Measurements from ENCODE around the gene ZSWIM4. TPM values are rescaled to one million over a fixed set of nuclear protein-coding genes. Genes with fewer than 3 reads are reported as not detected.
A peak's percentile ranks its signal among the peaks of the same experiment; 100 is the strongest.
"Not testable (repeated sequence)": the region's sequence is repeated elsewhere in the genome, so short reads cannot be mapped to it uniquely, and the experiment has no call there.

Gene ZSWIM4
- 21.5 to 23.6 TPM (median 22.7 TPM) in 3 replicates for total RNA-seq

- H3K4me3 Mint-ChIP-seq = peak within 1 kb of the TSS; percentile 99
- H3K27ac Mint-ChIP-seq = peak within 1 kb of the TSS; percentile 100
- H3K27me3 Mint-ChIP-seq (ENCODE audit: low read depth) = no peaks in the 10 kb centered on the region
- DNase-seq (ENCODE audit: low spot score in 2 of 2, unreplicated experiment in 2 of 2) = peak; percentile 97
- peaks cover 24% of the 10 kb centered on the region for H3K4me1 Mint-ChIP-seq
- TF ChIP-seq CTCF (IDR thresholded peaks at IDR 0.05; ENCODE audit: unreplicated experiment) = no peak
- peaks cover 3% of the 10 kb centered on the region for H3K36me3 Mint-ChIP-seq
- H3K9me3 Mint-ChIP-seq = no peaks in the 10 kb centered on the region
Measured at GRCh38 chr19:13794757-13795589, at the start of gene ZSWIM4. Gene ZSWIM4, plus strand, starts transcription at chr19:13795443. Its CDS starts 206 bp downstream, at chr19:13795649.

DNA sequence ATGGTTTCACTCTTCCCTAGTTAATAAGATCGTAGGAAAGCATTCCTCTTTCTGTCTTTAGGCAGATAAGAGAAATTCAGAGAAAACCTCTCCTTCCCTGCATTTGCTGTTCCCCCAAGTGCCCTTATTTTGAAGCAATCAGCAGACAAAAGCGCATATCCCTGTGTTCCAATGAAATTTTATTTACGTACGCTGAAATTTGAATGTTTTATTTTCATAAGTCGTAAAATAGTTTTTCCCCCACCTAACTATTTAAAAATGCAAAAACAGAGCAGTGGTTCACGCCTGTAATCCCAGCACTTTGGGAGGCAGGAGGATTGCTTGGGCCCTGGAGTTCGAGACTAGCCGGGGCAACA, 48.2 kb upstream of the ZSWIM4 start:
- H3K27ac Mint-ChIP-seq = peak overlapping the region; percentile 59
- no peak for TF ChIP-seq CTCF (IDR thresholded peaks at IDR 0.05; ENCODE audit: unreplicated experiment)

DNA sequence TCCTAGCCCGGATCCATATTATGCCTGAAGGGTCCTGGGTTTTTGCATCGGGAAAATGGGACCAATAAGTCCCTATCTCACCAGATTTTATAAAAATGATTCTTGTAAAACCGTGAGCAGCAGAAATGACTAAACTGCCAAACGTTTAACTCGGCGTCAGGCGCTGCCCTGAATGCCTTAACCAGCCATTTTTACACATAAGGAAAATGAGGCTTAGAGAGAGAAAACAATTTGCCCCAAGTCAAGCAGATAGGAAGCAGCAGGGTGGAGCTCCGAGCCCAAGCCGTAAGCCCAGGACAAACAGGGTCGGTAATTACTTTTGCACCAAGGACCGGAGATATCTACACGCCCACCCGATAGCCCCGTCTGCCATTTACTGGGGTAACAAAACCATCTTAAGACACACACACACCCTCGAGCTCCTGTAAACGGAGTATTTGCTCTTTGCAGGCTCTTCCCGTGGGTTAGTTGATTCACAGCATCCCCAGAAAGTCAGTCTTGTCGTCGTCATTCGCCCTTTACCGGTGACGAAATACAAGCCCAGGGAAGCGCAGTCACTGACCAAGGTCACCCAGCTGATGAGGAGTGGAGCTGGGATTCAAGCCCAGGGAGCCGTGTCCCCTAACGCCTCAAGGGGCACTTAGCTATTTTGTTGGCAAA, 46.9 kb upstream of the ZSWIM4 start:
- no peaks in the 10 kb centered on the region for H3K27me3 Mint-ChIP-seq (ENCODE audit: low read depth)
- peak overlapping the region; percentile 97 for H3K27ac Mint-ChIP-seq
- peaks cover 6% of the 10 kb centered on the region for H3K36me3 Mint-ChIP-seq
- H3K4me1 Mint-ChIP-seq = peaks cover 15% of the 10 kb centered on the region
- DNase-seq (ENCODE audit: low spot score in 2 of 2, unreplicated experiment in 2 of 2) = no peak
- H3K4me3 Mint-ChIP-seq = peak overlapping the region; percentile 86
- peaks cover 6% of the 10 kb centered on the region for H3K9me3 Mint-ChIP-seq
- no peak for TF ChIP-seq CTCF (IDR thresholded peaks at IDR 0.05; ENCODE audit: unreplicated experiment)

More for the DNA sequence above, 48.2 kb upstream of the ZSWIM4 start:
- Mint-ChIP-seq H3K27me3 (ENCODE audit: low read depth) (no peaks in the 10 kb centered on the region), H3K9me3 (peaks cover 6% of the 10 kb centered on the region), H3K36me3 (peaks cover 5% of the 10 kb centered on the region), H3K4me1 (peaks cover 15% of the 10 kb centered on the region), H3K4me3 (peak overlapping the region; percentile 86)
- no peak for DNase-seq (ENCODE audit: low spot score in 2 of 2, unreplicated experiment in 2 of 2)

DNA sequence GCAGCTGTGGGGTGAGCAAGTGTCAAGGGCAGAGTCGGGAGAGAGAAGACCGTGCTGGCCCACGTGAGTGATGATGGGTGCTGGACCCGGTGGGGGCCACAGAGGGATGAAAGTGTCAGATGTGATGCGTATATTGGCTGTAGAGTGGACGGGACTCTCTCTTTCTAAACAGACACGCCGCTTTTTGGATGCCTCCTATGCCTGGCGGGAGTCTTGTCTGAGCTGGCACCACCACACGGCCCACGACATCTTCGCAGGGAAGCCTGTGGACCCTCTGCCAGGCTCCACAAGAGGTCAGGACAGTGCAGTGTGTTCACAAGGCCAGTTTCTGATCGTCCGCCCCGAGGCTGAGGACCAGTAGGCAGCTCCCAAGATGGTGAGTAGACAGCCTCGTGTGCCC, 43.8 kb upstream of the ZSWIM4 start:
- peaks cover 6% of the 10 kb centered on the region for H3K9me3 Mint-ChIP-seq
- H3K36me3 Mint-ChIP-seq = peaks cover 21% of the 10 kb centered on the region
- no peak overlapping the region for H3K4me3 Mint-ChIP-seq
- no peak for TF ChIP-seq CTCF (IDR thresholded peaks at IDR 0.05; ENCODE audit: unreplicated experiment)
- DNase-seq (ENCODE audit: low spot score in 2 of 2, unreplicated experiment in 2 of 2) = no peak
- peaks cover 15% of the 10 kb centered on the region for H3K4me1 Mint-ChIP-seq
- no peak overlapping the region for H3K27ac Mint-ChIP-seq
- no peaks in the 10 kb centered on the region for H3K27me3 Mint-ChIP-seq (ENCODE audit: low read depth)

- not testable (repeated sequence) for H3K27ac Mint-ChIP-seq; H3K4me1 Mint-ChIP-seq; H3K9me3 Mint-ChIP-seq; H3K4me3 Mint-ChIP-seq; H3K27me3 Mint-ChIP-seq (ENCODE audit: low read depth); DNase-seq (ENCODE audit: low spot score in 2 of 2, unreplicated experiment in 2 of 2)
- H3K36me3 Mint-ChIP-seq = peaks cover 34% of the 10 kb centered on the region
Measured at GRCh38 chr19:13753622-13754021, 41.6 kb upstream of the ZSWIM4 start.

GRCh38 chr19:13756210-13756609, 39.0 kb upstream of the ZSWIM4 start:
- TF ChIP-seq CTCF (IDR thresholded peaks at IDR 0.05; ENCODE audit: unreplicated experiment) = no peak
- H3K4me1 Mint-ChIP-seq = no peaks in the 10 kb centered on the region
- H3K9me3 Mint-ChIP-seq = no peaks in the 10 kb centered on the region
- H3K36me3 Mint-ChIP-seq = peaks cover 33% of the 10 kb centered on the region
- no peaks in the 10 kb centered on the region for H3K27me3 Mint-ChIP-seq (ENCODE audit: low read depth)
- no peak for DNase-seq (ENCODE audit: low spot score in 2 of 2, unreplicated experiment in 2 of 2)
- no peak overlapping the region for H3K4me3 Mint-ChIP-seq
- H3K27ac Mint-ChIP-seq = no peak overlapping the region

All from mesothelial cell of epicardium (in vitro differentiated cells).